SK-N-SH (cell line): ENCODE results near the gene FMNL2.

Experiments used
- CTCF ChIP-seq: fragments of 200-600 bp; sonication (generic); IDR thresholded peaks from 2 replicates; pipeline ENCODE4 v1.6.1; 2017; ENCODE audit warnings: antibody characterized with exemption, mild to moderate bottlenecking, moderate library complexity
- EP300 ChIP-seq, 2 experiments: IDR thresholded peaks; 2 replicates each; pipeline versions ENCODE4 v1.4.0 to v1.6.1; 2012; ENCODE audit warnings: borderline replicate concordance in 1 of 2, low read depth in 1 of 2, low read length in 1 of 2
- FOXJ3 ChIP-seq: sonication (generic); formaldehyde crosslinking; IDR thresholded peaks from 2 replicates; pipeline ENCODE4 v1.5.1; 2020; ENCODE audit warnings: mild to moderate bottlenecking, missing genetic modification reagents
- FOXM1 ChIP-seq: IDR thresholded peaks from 2 replicates; pipeline ENCODE4 v1.4.0; 2012; ENCODE audit warnings: low read depth, mild to moderate bottlenecking
- GABPA ChIP-seq: IDR thresholded peaks from 2 replicates; pipeline ENCODE4 v1.4.0; 2012; ENCODE audit warnings: low read depth, mild to moderate bottlenecking
- GATA2 ChIP-seq: sonication (generic); formaldehyde crosslinking; IDR thresholded peaks from 2 replicates; pipeline ENCODE4 v1.5.0; 2020; ENCODE audit warnings: mild to moderate bottlenecking, missing genetic modification reagents
- JUND ChIP-seq: IDR thresholded peaks from 2 replicates; pipeline ENCODE4 v1.4.0; 2012
- MAX ChIP-seq: IDR thresholded peaks from 2 replicates; pipeline ENCODE4 v1.4.0; 2012; ENCODE audit warnings: low read depth
- POLR2AphosphoS5 ChIP-seq: IDR thresholded peaks from 2 replicates; pipeline ENCODE4 v1.6.1; 2012; ENCODE audit warnings: low read depth, low read length
- YY1 ChIP-seq: IDR thresholded peaks from 2 replicates; pipeline ENCODE4 v1.4.0; 2012; ENCODE audit warnings: low read depth, mild to moderate bottlenecking
- TF ChIP-seq, protein P1 (sequence below): IDR thresholded peaks from 2 replicates; pipeline ENCODE4; 2012
- TF ChIP-seq, protein P2 (sequence below): fragments of 150-350 bp; IDR thresholded peaks from 2 replicates; pipeline ENCODE4 v1.6.1; 2017; ENCODE audit warnings: antibody characterized with exemption, low read length, low read depth, borderline replicate concordance
- TF ChIP-seq, protein P3 (sequence below): IDR thresholded peaks from 2 replicates; pipeline ENCODE4 v1.6.1; 2012; ENCODE audit warnings: mild to moderate bottlenecking, low read depth, low read length, moderate library complexity
- TF ChIP-seq, protein P4 (sequence below): IDR thresholded peaks from 2 replicates; pipeline ENCODE4 v1.4.0; 2012; ENCODE audit warnings: low read depth, borderline replicate concordance

DNA sequence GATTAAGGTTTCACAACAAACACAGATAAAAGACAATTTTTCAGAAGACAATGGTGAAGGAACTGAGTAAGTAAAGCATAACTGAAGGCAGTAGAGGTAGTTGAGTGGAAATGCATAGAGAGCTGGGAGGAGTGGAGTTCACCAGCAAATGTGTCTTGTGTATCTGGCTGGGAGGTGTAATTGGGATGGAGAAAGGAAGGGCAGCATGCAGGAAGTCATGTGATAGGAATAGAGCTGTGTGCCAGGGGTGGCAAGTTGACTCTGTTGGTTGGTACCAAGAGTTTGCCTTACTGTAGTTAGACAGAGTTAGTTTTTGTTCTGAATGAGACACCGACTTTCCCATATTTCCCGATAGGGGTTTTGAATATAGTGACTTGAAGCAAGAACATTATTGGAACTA, 56.3 kb downstream of the FMNL2 start:
- TF ChIP-seq, protein P1, sequence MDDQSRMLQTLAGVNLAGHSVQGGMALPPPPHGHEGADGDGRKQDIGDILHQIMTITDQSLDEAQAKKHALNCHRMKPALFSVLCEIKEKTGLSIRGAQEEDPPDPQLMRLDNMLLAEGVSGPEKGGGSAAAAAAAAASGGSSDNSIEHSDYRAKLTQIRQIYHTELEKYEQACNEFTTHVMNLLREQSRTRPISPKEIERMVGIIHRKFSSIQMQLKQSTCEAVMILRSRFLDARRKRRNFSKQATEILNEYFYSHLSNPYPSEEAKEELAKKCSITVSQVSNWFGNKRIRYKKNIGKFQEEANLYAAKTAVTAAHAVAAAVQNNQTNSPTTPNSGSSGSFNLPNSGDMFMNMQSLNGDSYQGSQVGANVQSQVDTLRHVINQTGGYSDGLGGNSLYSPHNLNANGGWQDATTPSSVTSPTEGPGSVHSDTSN = no peak
- TF ChIP-seq POLR2AphosphoS5 (no peak), CTCF (no peak), GATA2 (CRISPR knock-in tag) (no peak), FOXJ3 (CRISPR knock-in tag) (no peak), YY1 (no peak), EP300 (IDR thresholded peaks at IDR 0.05; ENCODE audit: borderline replicate concordance in 1 of 2, low read depth in 1 of 2, low read length in 1 of 2) (no peak), FOXM1 (no peak), GABPA (no peak), JUND (no peak), MAX (no peak)
- TF ChIP-seq, protein P2, sequence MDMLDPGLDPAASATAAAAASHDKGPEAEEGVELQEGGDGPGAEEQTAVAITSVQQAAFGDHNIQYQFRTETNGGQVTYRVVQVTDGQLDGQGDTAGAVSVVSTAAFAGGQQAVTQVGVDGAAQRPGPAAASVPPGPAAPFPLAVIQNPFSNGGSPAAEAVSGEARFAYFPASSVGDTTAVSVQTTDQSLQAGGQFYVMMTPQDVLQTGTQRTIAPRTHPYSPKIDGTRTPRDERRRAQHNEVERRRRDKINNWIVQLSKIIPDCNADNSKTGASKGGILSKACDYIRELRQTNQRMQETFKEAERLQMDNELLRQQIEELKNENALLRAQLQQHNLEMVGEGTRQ = no peak
- TF ChIP-seq, protein P3, sequence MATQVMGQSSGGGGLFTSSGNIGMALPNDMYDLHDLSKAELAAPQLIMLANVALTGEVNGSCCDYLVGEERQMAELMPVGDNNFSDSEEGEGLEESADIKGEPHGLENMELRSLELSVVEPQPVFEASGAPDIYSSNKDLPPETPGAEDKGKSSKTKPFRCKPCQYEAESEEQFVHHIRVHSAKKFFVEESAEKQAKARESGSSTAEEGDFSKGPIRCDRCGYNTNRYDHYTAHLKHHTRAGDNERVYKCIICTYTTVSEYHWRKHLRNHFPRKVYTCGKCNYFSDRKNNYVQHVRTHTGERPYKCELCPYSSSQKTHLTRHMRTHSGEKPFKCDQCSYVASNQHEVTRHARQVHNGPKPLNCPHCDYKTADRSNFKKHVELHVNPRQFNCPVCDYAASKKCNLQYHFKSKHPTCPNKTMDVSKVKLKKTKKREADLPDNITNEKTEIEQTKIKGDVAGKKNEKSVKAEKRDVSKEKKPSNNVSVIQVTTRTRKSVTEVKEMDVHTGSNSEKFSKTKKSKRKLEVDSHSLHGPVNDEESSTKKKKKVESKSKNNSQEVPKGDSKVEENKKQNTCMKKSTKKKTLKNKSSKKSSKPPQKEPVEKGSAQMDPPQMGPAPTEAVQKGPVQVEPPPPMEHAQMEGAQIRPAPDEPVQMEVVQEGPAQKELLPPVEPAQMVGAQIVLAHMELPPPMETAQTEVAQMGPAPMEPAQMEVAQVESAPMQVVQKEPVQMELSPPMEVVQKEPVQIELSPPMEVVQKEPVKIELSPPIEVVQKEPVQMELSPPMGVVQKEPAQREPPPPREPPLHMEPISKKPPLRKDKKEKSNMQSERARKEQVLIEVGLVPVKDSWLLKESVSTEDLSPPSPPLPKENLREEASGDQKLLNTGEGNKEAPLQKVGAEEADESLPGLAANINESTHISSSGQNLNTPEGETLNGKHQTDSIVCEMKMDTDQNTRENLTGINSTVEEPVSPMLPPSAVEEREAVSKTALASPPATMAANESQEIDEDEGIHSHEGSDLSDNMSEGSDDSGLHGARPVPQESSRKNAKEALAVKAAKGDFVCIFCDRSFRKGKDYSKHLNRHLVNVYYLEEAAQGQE = no peak
- TF ChIP-seq, protein P4, sequence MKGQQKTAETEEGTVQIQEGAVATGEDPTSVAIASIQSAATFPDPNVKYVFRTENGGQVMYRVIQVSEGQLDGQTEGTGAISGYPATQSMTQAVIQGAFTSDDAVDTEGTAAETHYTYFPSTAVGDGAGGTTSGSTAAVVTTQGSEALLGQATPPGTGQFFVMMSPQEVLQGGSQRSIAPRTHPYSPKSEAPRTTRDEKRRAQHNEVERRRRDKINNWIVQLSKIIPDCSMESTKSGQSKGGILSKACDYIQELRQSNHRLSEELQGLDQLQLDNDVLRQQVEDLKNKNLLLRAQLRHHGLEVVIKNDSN = no peak
